Endothelial cell (in vitro differentiated cells): ENCODE results near the gene CORO2B. TPM values are rescaled to one million over a fixed set of nuclear protein-coding genes. Genes with fewer than 3 reads are reported as not detected.

Experiments
- DNase-seq: peaks from one replicate; pipeline ENCODE4 v3.0.0; 2021; ENCODE audit warnings: low spot score
- H3K27ac Mint-ChIP-seq: one replicate; pipeline ENCODE4 v1.8.0; 2021; ENCODE audit warnings: mixed read lengths, inconsistent platforms; ENCODE audit not compliant: unreplicated experiment
- H3K27me3 Mint-ChIP-seq: one replicate; pipeline ENCODE4 v1.8.0; 2021; ENCODE audit warnings: mild to moderate bottlenecking, moderate library complexity, mixed read lengths, inconsistent platforms; ENCODE audit not compliant: unreplicated experiment
- H3K36me3 Mint-ChIP-seq: one replicate; pipeline ENCODE4 v1.8.0; 2021; ENCODE audit warnings: mild to moderate bottlenecking, low read depth, mixed read lengths, inconsistent platforms; ENCODE audit not compliant: unreplicated experiment
- H3K4me1 Mint-ChIP-seq: one replicate; pipeline ENCODE4 v1.8.0; 2021; ENCODE audit warnings: mild to moderate bottlenecking, mixed read lengths, inconsistent platforms; ENCODE audit not compliant: unreplicated experiment
- H3K4me3 Mint-ChIP-seq: one replicate; pipeline ENCODE4 v1.8.0; 2021; ENCODE audit warnings: mild to moderate bottlenecking, mixed read lengths, inconsistent platforms; ENCODE audit not compliant: unreplicated experiment
- H3K9me3 Mint-ChIP-seq: one replicate; pipeline ENCODE4 v1.8.0; 2021; ENCODE audit warnings: mixed read lengths, inconsistent platforms; ENCODE audit not compliant: unreplicated experiment
- total RNA-seq: library from RNA; stranded (reverse); fragmentation: NEBNext Ultra II Directional; extraction: Animal tissue kit (Norgen Biotek cat#: 25700); gene quantifications from one replicate; pipeline ENCODE4 v1.2.1, GENCODE V29; 2021; ENCODE audit not compliant: unreplicated experiment
- TF ChIP-seq, protein P1 (sequence below): fragments of 200-600 bp; sonication (generic); IDR thresholded peaks from one replicate; pipeline ENCODE4 v1.5.0; 2021; ENCODE audit warnings: antibody characterized with exemption; ENCODE audit not compliant: unreplicated experiment

The CORO2B gene
- total RNA-seq, 1 donor from 2014 or later: 71.7 TPM

DNA sequence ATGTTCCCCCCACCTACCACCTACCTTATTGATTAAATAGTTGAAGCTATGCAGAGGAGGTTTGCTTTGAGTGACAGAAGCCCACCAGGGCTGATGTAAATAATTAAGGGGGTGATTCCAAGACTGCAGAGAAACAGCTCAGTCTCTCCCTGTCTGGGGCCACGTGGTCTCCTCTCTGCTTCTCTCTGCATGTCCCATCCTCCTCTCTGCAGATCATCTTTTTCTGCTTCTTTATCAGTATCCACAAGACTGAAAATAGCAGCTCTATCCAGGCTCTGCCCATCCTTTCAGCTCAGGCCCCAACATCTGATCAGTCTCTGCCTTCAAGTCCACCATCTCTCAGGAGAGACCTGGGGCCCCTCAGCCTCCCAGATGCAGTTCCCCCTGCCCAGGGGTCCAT, 131.1 kb downstream of the CORO2B start:
- TF ChIP-seq, protein P1, sequence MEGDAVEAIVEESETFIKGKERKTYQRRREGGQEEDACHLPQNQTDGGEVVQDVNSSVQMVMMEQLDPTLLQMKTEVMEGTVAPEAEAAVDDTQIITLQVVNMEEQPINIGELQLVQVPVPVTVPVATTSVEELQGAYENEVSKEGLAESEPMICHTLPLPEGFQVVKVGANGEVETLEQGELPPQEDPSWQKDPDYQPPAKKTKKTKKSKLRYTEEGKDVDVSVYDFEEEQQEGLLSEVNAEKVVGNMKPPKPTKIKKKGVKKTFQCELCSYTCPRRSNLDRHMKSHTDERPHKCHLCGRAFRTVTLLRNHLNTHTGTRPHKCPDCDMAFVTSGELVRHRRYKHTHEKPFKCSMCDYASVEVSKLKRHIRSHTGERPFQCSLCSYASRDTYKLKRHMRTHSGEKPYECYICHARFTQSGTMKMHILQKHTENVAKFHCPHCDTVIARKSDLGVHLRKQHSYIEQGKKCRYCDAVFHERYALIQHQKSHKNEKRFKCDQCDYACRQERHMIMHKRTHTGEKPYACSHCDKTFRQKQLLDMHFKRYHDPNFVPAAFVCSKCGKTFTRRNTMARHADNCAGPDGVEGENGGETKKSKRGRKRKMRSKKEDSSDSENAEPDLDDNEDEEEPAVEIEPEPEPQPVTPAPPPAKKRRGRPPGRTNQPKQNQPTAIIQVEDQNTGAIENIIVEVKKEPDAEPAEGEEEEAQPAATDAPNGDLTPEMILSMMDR: no peak
- no peaks in the 10 kb centered on the region for H3K9me3 Mint-ChIP-seq
- DNase-seq: no peak
- H3K4me3 Mint-ChIP-seq: no peak overlapping the region
- peaks cover 39% of the 10 kb centered on the region for H3K36me3 Mint-ChIP-seq
- peaks cover 2% of the 10 kb centered on the region for H3K4me1 Mint-ChIP-seq
- no peaks in the 10 kb centered on the region for H3K27me3 Mint-ChIP-seq
- no peak overlapping the region for H3K27ac Mint-ChIP-seq

DNA sequence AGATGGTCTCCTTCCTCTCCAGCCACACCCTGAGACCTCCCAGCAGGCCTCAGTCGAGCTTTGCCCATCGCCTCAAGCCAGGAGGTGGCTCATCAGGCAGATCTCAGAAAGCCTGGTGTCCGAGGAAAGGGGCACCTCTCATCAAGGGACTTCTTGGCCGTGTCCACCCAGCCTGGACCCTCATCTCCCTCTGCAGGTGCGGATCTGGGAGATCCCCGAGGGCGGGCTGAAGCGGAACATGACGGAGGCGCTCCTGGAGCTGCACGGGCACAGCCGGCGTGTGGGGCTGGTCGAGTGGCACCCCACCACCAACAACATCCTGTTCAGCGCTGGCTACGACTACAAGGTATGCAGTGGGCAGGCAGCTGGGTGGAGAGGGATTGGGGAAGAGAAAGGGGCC, 131.7 kb downstream of the CORO2B start:
- TF ChIP-seq, protein P1: no peak
- DNase-seq: no peak
- no peaks in the 10 kb centered on the region for H3K4me1 Mint-ChIP-seq
- H3K9me3 Mint-ChIP-seq: no peaks in the 10 kb centered on the region
- no peak overlapping the region for H3K27ac Mint-ChIP-seq
- H3K4me3 Mint-ChIP-seq: no peak overlapping the region
- H3K27me3 Mint-ChIP-seq: no peaks in the 10 kb centered on the region
- H3K36me3 Mint-ChIP-seq: peaks cover 43% of the 10 kb centered on the region

DNA sequence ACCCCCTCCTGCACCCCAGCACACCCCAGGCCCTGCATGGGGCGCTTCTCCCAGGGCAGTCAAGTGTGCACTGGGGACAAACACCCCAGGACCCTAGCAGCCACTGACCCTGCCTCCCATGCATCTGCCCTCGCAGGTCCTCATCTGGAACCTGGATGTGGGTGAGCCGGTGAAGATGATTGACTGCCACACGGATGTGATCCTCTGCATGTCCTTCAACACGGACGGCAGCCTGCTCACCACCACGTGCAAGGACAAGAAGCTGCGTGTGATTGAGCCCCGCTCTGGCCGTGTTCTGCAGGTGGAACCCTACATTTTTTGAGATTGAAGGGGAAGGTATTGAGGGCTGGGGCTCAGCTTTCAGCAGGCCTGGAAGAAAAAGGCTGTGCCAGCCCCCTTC, 132.6 kb downstream of the CORO2B start:
- H3K9me3 Mint-ChIP-seq: no peaks in the 10 kb centered on the region
- no peaks in the 10 kb centered on the region for H3K4me1 Mint-ChIP-seq
- H3K27me3 Mint-ChIP-seq: peaks cover 5% of the 10 kb centered on the region
- TF ChIP-seq, protein P1: no peak
- peaks cover 45% of the 10 kb centered on the region for H3K36me3 Mint-ChIP-seq
- H3K4me3 Mint-ChIP-seq: no peak overlapping the region
- no peak overlapping the region for H3K27ac Mint-ChIP-seq
- DNase-seq: no peak

DNA sequence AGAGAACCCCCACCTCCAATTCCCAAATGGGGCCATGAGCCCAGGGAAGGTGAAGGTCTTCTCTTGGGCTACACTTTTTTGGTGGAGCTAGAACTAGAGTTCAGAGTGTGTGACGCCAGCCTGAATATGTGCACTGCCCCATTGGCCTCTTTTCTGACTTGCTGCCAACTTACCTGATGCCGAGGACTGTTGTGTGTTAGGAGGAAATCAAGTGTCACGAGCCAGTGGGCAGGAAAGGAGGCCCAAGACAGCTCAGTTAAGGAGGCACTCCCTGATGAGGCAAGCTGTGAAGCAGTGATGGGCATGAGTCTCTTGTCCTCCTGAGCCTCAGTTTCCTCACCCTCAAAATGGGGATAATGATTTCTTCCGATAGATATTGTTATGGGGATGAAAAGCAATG, 134.1 kb downstream of the CORO2B start:
- Mint-ChIP-seq H3K27ac (no peak overlapping the region), H3K36me3 (peaks cover 57% of the 10 kb centered on the region), H3K27me3 (peaks cover 5% of the 10 kb centered on the region)

DNA sequence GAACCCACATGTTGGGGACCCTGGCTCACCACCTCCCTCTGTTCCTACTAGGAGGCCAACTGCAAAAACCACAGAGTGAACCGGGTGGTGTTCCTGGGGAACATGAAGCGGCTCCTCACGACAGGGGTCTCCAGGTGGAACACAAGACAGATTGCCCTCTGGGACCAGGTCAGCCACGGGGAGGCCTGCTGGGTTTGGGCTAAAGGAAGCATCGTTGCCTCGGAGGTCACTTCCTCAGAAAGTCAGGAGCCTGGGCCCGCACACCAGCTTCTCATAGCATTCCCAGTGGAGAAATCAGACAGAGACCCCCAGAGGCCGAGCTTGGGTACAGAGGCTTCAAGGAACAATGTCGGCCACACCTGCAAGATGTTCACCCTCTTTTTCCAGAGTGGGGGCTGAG, 135.1 kb downstream of the CORO2B start:
- Mint-ChIP-seq H3K27me3 (peaks cover 5% of the 10 kb centered on the region), H3K4me3 (no peak overlapping the region), H3K9me3 (no peaks in the 10 kb centered on the region), H3K4me1 (no peaks in the 10 kb centered on the region), H3K27ac (no peak overlapping the region), H3K36me3 (peaks cover 64% of the 10 kb centered on the region)
- TF ChIP-seq, protein P1: no peak
- no peak for DNase-seq

More for the DNA sequence above, 134.1 kb downstream of the CORO2B start:
- DNase-seq: no peak
- Mint-ChIP-seq H3K9me3 (no peaks in the 10 kb centered on the region), H3K4me3 (no peak overlapping the region), H3K4me1 (no peaks in the 10 kb centered on the region)
- TF ChIP-seq, protein P1: no peak
